NCI-H1417 treated with DMSO at 0.1 percent for 48 hours (cell line): Measurements from ENCODE around the gene LSM14A.
"Not testable (repeated sequence)": the region's sequence is repeated elsewhere in the genome, so short reads cannot be mapped to it uniquely, and the experiment has no call there.

Experiments used
- DNase-seq: peaks from one replicate; lab custom pipeline; 2025; lab: John Stamatoyannopoulos, UW

Gene LSM14A

GRCh38 chr19:34171877-34172660 is at the start of gene LSM14A:
Gene LSM14A (plus strand): TSS chr19:34172504. CDS start chr19:34172643, 139 bp downstream.
- DNase-seq, result peak; percentile 42

GRCh38 chr19:34124828-34125227 is 47.5 kb upstream of the LSM14A start:
- DNase-seq, result no peak

GRCh38 chr19:34126966-34127365 is 45.3 kb upstream of the LSM14A start:
- no peak for DNase-seq

- DNase-seq, result no peak
These were observed 44.6 kb upstream of the LSM14A start for GRCh38 chr19:34127684-34128189.

- DNase-seq, result no peak
These were observed 43.6 kb upstream of the LSM14A start for GRCh38 chr19:34128558-34129250.

GRCh38 chr19:34131100-34131499 is 41.2 kb upstream of the LSM14A start:
- DNase-seq, result no peak

GRCh38 chr19:34132145-34132544 is 40.2 kb upstream of the LSM14A start:
- DNase-seq, result not testable (repeated sequence)

- DNase-seq, result not testable (repeated sequence)
These were observed 39.6 kb upstream of the LSM14A start for GRCh38 chr19:34132706-34133105.

- DNase-seq, result no peak
These were observed 37.9 kb upstream of the LSM14A start for GRCh38 chr19:34134190-34135053.

- no peak for DNase-seq
These were observed 37.1 kb upstream of the LSM14A start for GRCh38 chr19:34135054-34135800.

GRCh38 chr19:34135821-34136611 is 36.3 kb upstream of the LSM14A start:
- no peak for DNase-seq

GRCh38 chr19:34141025-34141424 is 31.3 kb upstream of the LSM14A start:
- no peak for DNase-seq

GRCh38 chr19:34142440-34142839 is 29.9 kb upstream of the LSM14A start:
- DNase-seq, result no peak

GRCh38 chr19:34145741-34146202 is 26.5 kb upstream of the LSM14A start:
- no peak for DNase-seq

GRCh38 chr19:34148658-34149185 is 23.6 kb upstream of the LSM14A start:
- DNase-seq, result no peak

- DNase-seq, result no peak
These were observed 22.4 kb upstream of the LSM14A start for GRCh38 chr19:34149873-34150272.

GRCh38 chr19:34150558-34150957 is 21.7 kb upstream of the LSM14A start:
- no peak for DNase-seq

GRCh38 chr19:34151439-34151838 is 20.9 kb upstream of the LSM14A start:
- no peak for DNase-seq

- no peak for DNase-seq
These were observed 17.9 kb upstream of the LSM14A start for GRCh38 chr19:34154401-34154800.

- DNase-seq, result no peak
These were observed 16.6 kb upstream of the LSM14A start for GRCh38 chr19:34155686-34156085.
